H9 (cell line): ENCODE results near the gene RPL36. TPM values are rescaled to one million over a fixed set of nuclear protein-coding genes. Genes with fewer than 3 reads are reported as not detected.

ENCODE experiments used
- DNase-seq: peaks from one replicate; pipeline ENCODE4 v3.0.0-alpha.2; 2017
- H2AFZ ChIP-seq: one replicate; pipeline ENCODE4 v1.6.1; 2013; ENCODE audit warnings: mild to moderate bottlenecking, low read length, control low read depth, moderate library complexity
- H2AK5ac ChIP-seq: 2 replicates; pipeline ENCODE4 v1.6.1; 2013; ENCODE audit warnings: low read length, control low read depth, mixed read lengths; ENCODE audit not compliant: insufficient read length
- H2BK120ac ChIP-seq: one replicate; pipeline ENCODE4 v1.6.1; 2013; ENCODE audit warnings: low read depth, mild to moderate bottlenecking, low read length, control low read depth, inconsistent platforms; ENCODE audit not compliant: poor library complexity, severe bottlenecking
- H2BK12ac ChIP-seq: 2 replicates; pipeline ENCODE4 v1.6.1; 2013; ENCODE audit warnings: low read length, control low read depth, mixed read lengths, low read depth; ENCODE audit not compliant: insufficient read length
- H2BK15ac ChIP-seq: 2 replicates; pipeline ENCODE4 v1.6.1; 2013; ENCODE audit warnings: low read depth, low read length, control low read depth
- H2BK20ac ChIP-seq: one replicate; pipeline ENCODE4 v1.6.1; 2013; ENCODE audit warnings: low read depth, mild to moderate bottlenecking, low read length, control low read depth, inconsistent platforms; ENCODE audit not compliant: poor library complexity, severe bottlenecking
- H2BK5ac ChIP-seq: 2 replicates; pipeline ENCODE4 v1.6.1; 2013; ENCODE audit warnings: low read length, control low read depth, mixed read lengths; ENCODE audit not compliant: insufficient read length
- H3K14ac ChIP-seq: 2 replicates; pipeline ENCODE4 v1.6.1; 2013; ENCODE audit warnings: low read length, control low read depth; ENCODE audit not compliant: insufficient read depth
- H3K18ac ChIP-seq: 2 replicates; pipeline ENCODE4 v1.6.1; 2013; ENCODE audit warnings: low read depth, mild to moderate bottlenecking, mixed read lengths, low read length, control low read depth; ENCODE audit not compliant: insufficient read length
- H3K23ac ChIP-seq: 2 replicates; pipeline ENCODE4 v1.6.1; 2013; ENCODE audit warnings: low read length, control low read depth, mixed read lengths, low read depth; ENCODE audit not compliant: insufficient read length
- H3K23me2 ChIP-seq: 2 replicates; pipeline ENCODE4 v1.6.1; 2013; ENCODE audit warnings: low read depth, mild to moderate bottlenecking, mixed read lengths, low read length, control low read depth; ENCODE audit not compliant: insufficient read length, poor library complexity, severe bottlenecking
- H3K27ac ChIP-seq: 2 replicates; pipeline ENCODE4 v1.5.1; 2013; ENCODE audit warnings: low read length, control low read depth, mixed read lengths, low read depth; ENCODE audit not compliant: insufficient read length
- H3K27me3 ChIP-seq: 2 replicates; pipeline ENCODE4 v1.6.1; 2013; ENCODE audit warnings: low read length, control low read depth, inconsistent platforms; ENCODE audit not compliant: insufficient read depth
- H3K4ac ChIP-seq: 2 replicates; pipeline ENCODE4 v1.6.1; 2013; ENCODE audit warnings: low read depth, mild to moderate bottlenecking, control low read depth, inconsistent platforms, low read length, moderate library complexity
- H3K4me1 ChIP-seq: 2 replicates; pipeline ENCODE4 v1.6.1; 2013; ENCODE audit warnings: low read length, control low read depth, inconsistent platforms; ENCODE audit not compliant: insufficient read depth
- H3K4me2 ChIP-seq: 2 replicates; pipeline ENCODE4 v1.6.1; 2013; ENCODE audit warnings: low read length, control low read depth, mixed read lengths; ENCODE audit not compliant: insufficient read length, insufficient read depth
- H3K56ac ChIP-seq: 2 replicates; pipeline ENCODE4 v1.6.1; 2013; ENCODE audit warnings: low read depth, mild to moderate bottlenecking, mixed read lengths, low read length, control low read depth; ENCODE audit not compliant: insufficient read length
- H3K79me1 ChIP-seq: 2 replicates; pipeline ENCODE4 v1.6.1; 2013; ENCODE audit warnings: low read depth, mild to moderate bottlenecking, moderate library complexity, low read length, control low read depth, inconsistent platforms; ENCODE audit not compliant: insufficient read depth, poor library complexity, severe bottlenecking
- H3K79me2 ChIP-seq: 2 replicates; pipeline ENCODE4 v1.6.1; 2013; ENCODE audit warnings: low read length, control low read depth, inconsistent platforms; ENCODE audit not compliant: insufficient read depth
- H3K9ac ChIP-seq: 2 replicates; pipeline ENCODE4 v1.6.1; 2013; ENCODE audit warnings: low read length, control low read depth, mixed read lengths; ENCODE audit not compliant: insufficient read length; ENCODE audit errors: extremely low read depth
- H3K9me3 ChIP-seq: one replicate; pipeline ENCODE4 v1.6.1; 2013; ENCODE audit warnings: low read depth, low read length, inconsistent platforms; ENCODE audit not compliant: control insufficient read depth
- H3T11ph ChIP-seq: one replicate; pipeline ENCODE4 v1.6.1; 2013; ENCODE audit warnings: mild to moderate bottlenecking, low read length, control low read depth, inconsistent platforms
- H4K20me1 ChIP-seq: one replicate; pipeline ENCODE4 v1.6.1; 2013; ENCODE audit not compliant: control insufficient read depth, insufficient read length, insufficient read depth
- H4K5ac ChIP-seq: 2 replicates; pipeline ENCODE4 v1.6.1; 2013; ENCODE audit warnings: low read depth, mild to moderate bottlenecking, mixed read lengths, low read length, control low read depth; ENCODE audit not compliant: insufficient read length
- H4K8ac ChIP-seq: replicated peaks from 2 replicates; pipeline ENCODE4 v1.6.1; 2013; ENCODE audit warnings: low read length, control low read depth, mixed read lengths, low read depth; ENCODE audit not compliant: insufficient read length
- H4K91ac ChIP-seq: 2 replicates; pipeline ENCODE4 v1.6.1; 2013; ENCODE audit warnings: low read depth, mild to moderate bottlenecking, moderate library complexity, mixed read lengths, low read length, control low read depth; ENCODE audit not compliant: insufficient read length
- H3K27ac Mint-ChIP-seq, 3 experiments: 2 replicates in 2 of 3; 3 replicates in 1 of 3; pipeline ENCODE4 v1.8.0; 2020 to 2021; ENCODE audit warnings: mixed read lengths in 3 of 3, mild to moderate bottlenecking in 1 of 3, moderate library complexity in 1 of 3
- H3K27me3 Mint-ChIP-seq: 2 replicates; pipeline ENCODE4 v1.8.0; 2021; ENCODE audit warnings: low read depth, mild to moderate bottlenecking, moderate library complexity, mixed read lengths
- H3K36me3 Mint-ChIP-seq, 3 experiments: 2 replicates in 2 of 3; 3 replicates in 1 of 3; pipeline ENCODE4 v1.8.0; 2020 to 2021; ENCODE audit warnings: low read depth in 3 of 3, mixed read lengths in 3 of 3; ENCODE audit not compliant: insufficient read depth in 1 of 3
- H3K4me1 Mint-ChIP-seq, 2 experiments: 2 replicates each; pipeline ENCODE4 v1.8.0; 2020; ENCODE audit warnings: mixed read lengths in 2 of 2
- H3K4me3 Mint-ChIP-seq, 2 experiments: 2 replicates in 1 of 2; 3 replicates in 1 of 2; pipeline ENCODE4 v1.8.0; 2020 to 2021; ENCODE audit warnings: mild to moderate bottlenecking in 2 of 2, mixed read lengths in 2 of 2, moderate library complexity in 1 of 2
- H3K9me3 Mint-ChIP-seq, 2 experiments: 2 replicates in 1 of 2; 3 replicates in 1 of 2; pipeline ENCODE4 v1.8.0; 2020; ENCODE audit warnings: mild to moderate bottlenecking in 2 of 2, mixed read lengths in 2 of 2, moderate library complexity in 1 of 2
- CTCF ChIP-seq: fragments of 200-600 bp; sonication (generic); conservative IDR thresholded peaks from 3 replicates; pipeline ENCODE4 v1.8.0; 2021; ENCODE audit warnings: antibody characterized with exemption, mild to moderate bottlenecking
- WGBS: extraction: QIAGEN DNeasy Blood & Tissue Kit; methylation state at CpG from one replicate; pipeline ENCODE4 v1.1.7; 2013; ENCODE audit warnings: missing lambda C conversion rate, low lambda C conversion rate, mixed read lengths; ENCODE audit not compliant: insufficient read length; ENCODE audit errors: extremely low coverage; 5-methylcytosine and 5-hydroxymethylcytosine counted together
- total RNA-seq: library from RNA; stranded (reverse); gene quantifications from 2 replicates; pipeline ENCODE4 v1.2.1, GENCODE V29; 2021

Gene RPL36
- total RNA-seq, 1 experiment from 2014 or later: 1,074 TPM

- no peak for TF ChIP-seq CTCF
- Mint-ChIP-seq H3K4me1 (no peaks in the 10 kb centered on the region), H3K9me3 (0 out of 5 replicates have a peak, but pooled peaks cover 0 to 3% of the 10 kb centered on the region in 2 experiments), H3K4me3 (no peak overlapping the region), H3K27ac (no peak overlapping the region), H3K36me3 (peaks cover 43 to 88% (median 70%) of the 10 kb centered on the region in 3 experiments), H3K27me3 (no peaks in the 10 kb centered on the region; the same call in 1 of the 2 replicates)
- no peak overlapping the region for H4K8ac ChIP-seq
- no peak overlapping the region for H3K56ac ChIP-seq
- H2AK5ac ChIP-seq: no peak overlapping the region
- no peak overlapping the region for H3K27ac ChIP-seq
- no peak overlapping the region for H3K4ac ChIP-seq
- peaks cover 2% of the 10 kb centered on the region for H3K23me2 ChIP-seq
- no peaks in the 10 kb centered on the region for H3K79me1 ChIP-seq
- no peaks in the 10 kb centered on the region for H3K4me1 ChIP-seq
- H3K9ac ChIP-seq: no peak overlapping the region
- no peak overlapping the region for H3T11ph ChIP-seq
- no peaks in the 10 kb centered on the region for H3K27me3 ChIP-seq
- no peak overlapping the region for H2AFZ ChIP-seq
- H4K91ac ChIP-seq: no peak overlapping the region
- no peak overlapping the region for H3K23ac ChIP-seq
- H3K79me2 ChIP-seq: no peaks in the 10 kb centered on the region
- no peak overlapping the region for H2BK12ac ChIP-seq
- H2BK5ac ChIP-seq: no peak overlapping the region
- no peaks in the 10 kb centered on the region for H3K9me3 ChIP-seq
- no peak overlapping the region for H2BK120ac ChIP-seq
- H3K4me2 ChIP-seq: no peak overlapping the region
- H2BK15ac ChIP-seq: no peak overlapping the region
- H4K5ac ChIP-seq: no peak overlapping the region
- H2BK20ac ChIP-seq: no peak overlapping the region
- no CpG with 5 or more reads among the region's 35 CpGs for whole genome bisulfite sequencing
- no peak overlapping the region for H3K14ac ChIP-seq
- no peak for DNase-seq
- H4K20me1 ChIP-seq: no peaks in the 10 kb centered on the region
- no peak overlapping the region for H3K18ac ChIP-seq
Observed at GRCh38 chr19:5706876-5707573, 16.9 kb downstream of the RPL36 start.
